ENCODE measurements around the gene HPSE2. TPM values are rescaled to one million over a fixed set of nuclear protein-coding genes. Genes with fewer than 3 reads are reported as not detected.
"Not testable (repeated sequence)": the region's sequence is repeated elsewhere in the genome, so short reads cannot be mapped to it uniquely, and the experiment has no call there.

The HPSE2 gene
- total and polyA plus RNA-seq, 5 experiments from 2014 or later: 0.07 TPM; not detected in 4

DNA sequence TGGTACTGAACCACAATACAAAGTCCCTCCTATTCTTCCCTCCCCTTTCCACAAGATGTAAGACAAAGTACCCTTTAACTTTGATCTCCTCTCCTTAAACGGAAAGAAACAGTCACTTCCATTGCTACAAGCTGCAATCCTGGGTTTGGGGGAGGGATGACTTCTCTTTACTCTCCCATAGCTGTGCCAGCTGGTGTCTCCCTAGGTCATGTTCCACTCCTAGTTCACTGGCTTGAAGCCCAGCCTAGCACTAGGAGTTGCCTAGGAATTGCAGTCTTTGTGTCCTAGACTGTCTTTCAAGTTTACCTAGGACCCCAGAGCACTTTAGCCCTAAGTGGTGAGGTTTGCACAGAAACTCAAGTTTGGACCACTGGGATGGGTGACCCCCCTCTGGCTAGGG, 311.1 kb downstream of the HPSE2 start:
- Mint-ChIP-seq H3K4me3 (no peak overlapping the region), H3K9me3 (peaks cover 0 to 14% (median 0%) of the 10 kb centered on the region in 9 donors), H3K27me3 (peaks cover 0 to 5% (median 0%) of the 10 kb centered on the region in 5 donors), H3K4me1 (no peaks in the 10 kb centered on the region), H3K36me3 (no peaks in the 10 kb centered on the region), H3K27ac (no peak overlapping the region)
- POLR2A ChIA-PET: no interaction called here
- DNase-seq: no peak
- no peak for ATAC-seq

DNA sequence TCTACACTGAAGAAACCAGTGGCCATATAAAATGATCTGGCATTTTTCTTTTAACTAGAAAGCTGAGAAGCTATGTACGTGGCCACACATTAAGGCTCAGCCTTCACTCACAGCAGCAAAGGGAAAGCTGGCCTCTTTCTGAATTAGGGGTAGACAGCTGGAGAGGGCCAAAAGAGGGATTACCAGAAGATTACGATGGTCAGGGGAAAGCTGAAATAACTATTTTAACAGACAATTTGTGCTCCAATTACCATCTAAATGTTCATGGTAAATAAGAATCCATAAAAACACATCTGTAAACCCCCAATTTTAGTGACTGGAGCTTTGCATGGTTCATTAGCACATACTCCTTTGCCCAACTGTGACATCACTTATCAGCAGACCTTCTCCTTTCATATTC, 314.3 kb downstream of the HPSE2 start:
- no peaks in the 10 kb centered on the region for H3K4me1 Mint-ChIP-seq
- H3K9me3 Mint-ChIP-seq: peaks cover 0 to 14% (median 0%) of the 10 kb centered on the region in 9 donors
- H3K36me3 Mint-ChIP-seq: no peaks in the 10 kb centered on the region
- DNase-seq (no peak), ATAC-seq (no peak)
- no peak overlapping the region for H3K27ac Mint-ChIP-seq
- POLR2A ChIA-PET: no interaction called here
- no peak overlapping the region for H3K4me3 Mint-ChIP-seq
- no peaks in the 10 kb centered on the region for H3K27me3 Mint-ChIP-seq

DNA sequence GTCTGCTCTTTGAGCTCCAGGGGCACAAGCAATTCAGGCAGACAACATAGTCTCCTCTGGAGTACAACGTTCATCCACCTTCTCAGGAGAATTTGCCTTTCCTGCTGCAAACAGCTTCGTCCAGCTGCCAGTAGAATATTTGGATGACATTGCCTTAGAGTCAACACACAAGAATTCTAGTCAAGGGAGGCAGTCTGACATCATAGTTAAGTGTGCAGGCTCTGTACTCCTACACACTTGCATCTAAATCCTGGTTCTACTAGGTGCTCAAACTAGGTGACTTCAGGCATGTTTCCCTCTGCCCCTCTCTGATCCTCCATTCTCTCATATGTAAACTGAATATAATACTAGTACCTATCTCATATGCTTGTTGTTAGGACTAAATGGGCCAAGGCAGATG, 314.8 kb downstream of the HPSE2 start:
- no peak for ATAC-seq
- H3K9me3 Mint-ChIP-seq: peaks cover 0 to 14% (median 0%) of the 10 kb centered on the region in 9 donors
- no peaks in the 10 kb centered on the region for H3K4me1 Mint-ChIP-seq
- POLR2A ChIA-PET: no interaction called here
- H3K36me3 Mint-ChIP-seq: no peaks in the 10 kb centered on the region
- DNase-seq: no peak
- no peak overlapping the region for H3K4me3 Mint-ChIP-seq
- H3K27me3 Mint-ChIP-seq: no peaks in the 10 kb centered on the region
- H3K27ac Mint-ChIP-seq: no peak overlapping the region

DNA sequence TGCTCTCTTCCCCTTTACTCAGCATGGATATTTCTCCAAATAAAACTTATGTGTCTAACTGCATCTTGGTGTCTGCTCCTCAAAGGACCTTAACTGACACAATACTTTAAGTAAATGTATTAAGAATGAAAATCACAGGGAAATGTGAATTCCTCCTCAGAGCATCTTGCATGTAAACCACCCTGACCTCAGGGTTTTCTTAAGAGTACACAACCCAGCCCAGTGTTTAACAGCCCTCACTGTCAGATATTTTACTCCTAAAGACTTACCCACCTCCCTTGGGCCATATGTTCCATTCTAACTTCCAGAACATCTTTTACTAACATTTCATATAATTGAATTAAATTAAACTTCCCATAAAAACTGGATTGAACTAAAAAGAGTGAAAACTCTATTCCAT, 315.3 kb downstream of the HPSE2 start:
- DNase-seq: no peak
- Mint-ChIP-seq H3K4me3 (no peak overlapping the region), H3K4me1 (no peaks in the 10 kb centered on the region), H3K27me3 (no peaks in the 10 kb centered on the region), H3K36me3 (no peaks in the 10 kb centered on the region), H3K9me3 (peaks cover 0 to 14% (median 0%) of the 10 kb centered on the region in 9 donors), H3K27ac (no peak overlapping the region)
- no peak for ATAC-seq
- POLR2A ChIA-PET: no interaction called here

DNA sequence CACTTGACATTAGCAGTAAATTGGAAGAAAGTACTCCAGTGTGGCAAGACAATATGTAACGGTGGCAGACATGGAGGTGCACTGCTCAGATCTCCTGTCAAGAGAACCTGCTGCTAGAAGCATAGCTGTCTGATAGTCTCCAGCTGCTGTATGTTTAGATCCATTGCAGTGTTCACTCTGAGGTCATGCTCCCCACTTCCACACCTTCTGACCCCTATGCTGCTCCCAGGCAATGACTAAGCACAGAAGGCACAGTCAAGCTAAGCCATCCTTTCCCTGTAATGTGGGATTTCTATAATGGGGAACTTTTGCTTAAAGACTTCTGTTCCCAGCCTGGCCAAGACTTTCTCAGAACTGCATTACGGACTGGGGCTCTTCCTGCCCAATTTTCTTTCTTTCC, 315.8 kb downstream of the HPSE2 start:
- POLR2A ChIA-PET: no interaction called here
- no peaks in the 10 kb centered on the region for H3K36me3 Mint-ChIP-seq
- H3K27ac Mint-ChIP-seq: no peak overlapping the region
- no peak overlapping the region for H3K4me3 Mint-ChIP-seq
- H3K27me3 Mint-ChIP-seq: no peaks in the 10 kb centered on the region
- no peaks in the 10 kb centered on the region for H3K4me1 Mint-ChIP-seq
- DNase-seq (no peak), ATAC-seq (no peak)
- peaks cover 0 to 14% (median 0%) of the 10 kb centered on the region in 9 donors for H3K9me3 Mint-ChIP-seq

DNA sequence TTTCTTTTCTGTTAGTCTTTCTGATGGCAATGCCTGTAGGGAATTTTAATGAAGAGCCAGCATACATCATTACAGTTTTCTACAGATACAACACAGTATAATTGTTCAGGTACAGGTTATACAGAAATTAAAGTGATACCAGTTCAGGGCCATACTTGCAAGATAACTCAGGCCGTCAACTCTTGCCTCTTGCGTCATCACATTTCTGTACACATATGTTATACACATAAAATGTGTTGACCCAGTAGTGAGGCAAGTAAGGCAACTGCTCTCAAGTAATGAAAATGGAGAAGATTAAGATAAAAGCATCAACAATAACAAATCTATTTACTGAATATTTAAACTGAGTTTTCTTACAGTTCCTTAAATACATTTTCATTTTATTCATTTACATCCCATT, 317.8 kb downstream of the HPSE2 start:
- H3K4me1 Mint-ChIP-seq: no peaks in the 10 kb centered on the region
- POLR2A ChIA-PET: no interaction called here
- DNase-seq (no peak), ATAC-seq (no peak)
- H3K27ac Mint-ChIP-seq: no peak overlapping the region
- peaks cover 0 to 3% (median 0%) of the 10 kb centered on the region in 9 donors for H3K9me3 Mint-ChIP-seq
- no peaks in the 10 kb centered on the region for H3K27me3 Mint-ChIP-seq
- H3K36me3 Mint-ChIP-seq: no peaks in the 10 kb centered on the region
- no peak overlapping the region for H3K4me3 Mint-ChIP-seq

DNA sequence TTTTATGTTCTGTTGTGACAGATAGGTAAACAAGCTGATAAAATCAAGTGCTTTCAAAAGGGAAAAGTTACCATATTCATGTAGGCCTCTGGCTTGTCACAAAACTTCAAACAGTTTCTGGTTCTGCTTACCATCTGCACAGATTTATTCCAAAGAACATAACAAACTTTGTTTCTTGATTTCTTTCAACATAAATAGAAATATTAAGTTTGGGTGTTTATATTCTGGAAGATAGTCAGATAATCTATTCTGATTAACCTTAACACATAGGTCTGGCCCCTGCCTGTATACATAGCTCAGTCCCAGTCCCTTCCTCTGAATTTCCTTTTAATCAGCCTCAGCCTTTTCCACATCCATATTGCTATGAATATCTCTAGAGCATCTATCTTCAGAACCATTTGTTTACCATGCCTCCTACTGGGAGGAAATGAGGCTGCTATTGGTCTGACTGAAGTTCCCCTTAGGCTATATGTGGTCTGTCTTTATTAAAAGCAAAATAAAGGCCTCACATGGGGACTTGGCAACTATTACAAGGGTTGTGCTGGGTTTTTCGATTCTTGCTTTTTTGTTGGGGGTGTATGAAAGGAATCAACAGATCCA, 319.0 kb downstream of the HPSE2 start:
- ATAC-seq (no peak), DNase-seq (no peak)
- Mint-ChIP-seq H3K4me1 (no peaks in the 10 kb centered on the region), H3K27ac (no peak overlapping the region), H3K4me3 (no peak overlapping the region), H3K9me3 (peaks cover 0 to 3% (median 0%) of the 10 kb centered on the region in 9 donors), H3K27me3 (no peaks in the 10 kb centered on the region), H3K36me3 (no peaks in the 10 kb centered on the region)
- POLR2A ChIA-PET: no interaction called here

DNA sequence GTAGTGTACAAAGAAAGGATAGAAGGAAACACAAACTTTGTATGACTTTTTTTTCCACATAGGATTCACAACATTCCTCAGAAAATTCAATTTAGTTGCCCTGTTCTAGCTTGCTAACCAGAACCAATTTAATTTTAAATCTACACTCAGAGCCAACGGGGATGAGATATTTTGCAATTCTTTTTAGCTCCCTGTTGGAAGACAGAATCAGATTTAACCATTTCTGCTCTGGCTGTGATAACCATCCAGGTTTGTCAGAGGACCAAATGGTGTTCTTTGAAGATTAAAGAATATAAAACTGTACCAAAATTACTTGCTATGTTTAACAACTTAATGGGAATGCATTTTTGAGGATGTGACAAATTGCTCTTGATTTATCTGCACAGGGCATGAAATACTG, 319.7 kb downstream of the HPSE2 start:
- no peak for DNase-seq
- peaks cover 0 to 3% (median 0%) of the 10 kb centered on the region in 9 donors for H3K9me3 Mint-ChIP-seq
- peaks cover 0 to 4% (median 0%) of the 10 kb centered on the region in 5 donors for H3K27me3 Mint-ChIP-seq
- H3K27ac Mint-ChIP-seq: no peak overlapping the region
- ATAC-seq: no peak
- H3K4me1 Mint-ChIP-seq: no peaks in the 10 kb centered on the region
- POLR2A ChIA-PET: no interaction called here
- H3K4me3 Mint-ChIP-seq: no peak overlapping the region
- H3K36me3 Mint-ChIP-seq: no peaks in the 10 kb centered on the region

DNA sequence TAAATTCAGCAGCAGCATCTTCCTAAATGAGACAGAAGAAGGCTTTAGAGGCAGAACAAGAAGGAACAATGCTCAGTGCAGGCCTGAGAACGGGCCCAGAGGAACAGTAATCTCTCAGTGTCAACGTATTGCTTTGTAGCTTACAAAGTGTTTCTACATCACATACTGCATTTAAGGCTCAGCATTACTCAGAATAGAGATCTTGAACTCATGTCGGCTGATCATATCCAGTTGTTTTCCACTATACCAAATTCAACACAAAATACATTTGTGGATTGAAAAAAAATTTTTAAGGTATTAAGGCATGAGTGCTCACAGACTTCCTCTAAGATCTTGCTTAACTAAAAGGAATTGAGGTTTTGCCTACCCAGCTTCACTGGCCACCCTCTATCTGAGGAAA, 325.1 kb downstream of the HPSE2 start:
- H3K4me3 Mint-ChIP-seq: no peak overlapping the region
- POLR2A ChIA-PET: no interaction called here

DNA sequence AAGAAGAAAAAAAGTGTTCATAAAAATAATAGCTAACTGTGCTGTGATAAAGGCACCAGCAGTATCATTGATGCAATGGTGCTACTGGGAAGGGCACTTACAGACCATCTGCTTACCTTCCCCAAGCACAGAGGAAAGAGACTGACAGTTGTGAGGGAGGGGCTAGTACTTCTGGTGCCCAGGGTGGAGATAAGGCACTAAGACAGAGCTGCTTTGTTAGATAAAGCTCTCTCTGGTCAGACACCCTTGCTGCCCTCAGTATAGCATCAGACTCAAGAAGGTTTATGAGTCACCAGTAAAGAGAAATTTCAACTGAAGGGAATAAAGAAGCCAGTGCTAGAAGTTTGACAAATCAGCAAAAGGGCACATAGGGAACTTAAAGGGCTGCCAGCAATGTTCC, 325.6 kb downstream of the HPSE2 start:
- DNase-seq (no peak), ATAC-seq (no peak)
- H3K27me3 Mint-ChIP-seq: peaks cover 0 to 9% (median 3%) of the 10 kb centered on the region in 5 donors
- POLR2A ChIA-PET: no interaction called here
- no peak overlapping the region for H3K27ac Mint-ChIP-seq
- H3K4me1 Mint-ChIP-seq: no peaks in the 10 kb centered on the region
- no peaks in the 10 kb centered on the region for H3K36me3 Mint-ChIP-seq
- no peak overlapping the region for H3K4me3 Mint-ChIP-seq
- peaks cover 0 to 3% (median 0%) of the 10 kb centered on the region in 9 donors for H3K9me3 Mint-ChIP-seq

More for the DNA sequence above, 325.1 kb downstream of the HPSE2 start:
- H3K9me3 Mint-ChIP-seq: peaks cover 0 to 3% (median 0%) of the 10 kb centered on the region in 9 donors
- no peak overlapping the region for H3K27ac Mint-ChIP-seq
- no peak for ATAC-seq
- DNase-seq: no peak
- H3K4me1 Mint-ChIP-seq: no peaks in the 10 kb centered on the region
- H3K36me3 Mint-ChIP-seq: no peaks in the 10 kb centered on the region
- peaks cover 0 to 9% (median 3%) of the 10 kb centered on the region in 5 donors for H3K27me3 Mint-ChIP-seq

DNA sequence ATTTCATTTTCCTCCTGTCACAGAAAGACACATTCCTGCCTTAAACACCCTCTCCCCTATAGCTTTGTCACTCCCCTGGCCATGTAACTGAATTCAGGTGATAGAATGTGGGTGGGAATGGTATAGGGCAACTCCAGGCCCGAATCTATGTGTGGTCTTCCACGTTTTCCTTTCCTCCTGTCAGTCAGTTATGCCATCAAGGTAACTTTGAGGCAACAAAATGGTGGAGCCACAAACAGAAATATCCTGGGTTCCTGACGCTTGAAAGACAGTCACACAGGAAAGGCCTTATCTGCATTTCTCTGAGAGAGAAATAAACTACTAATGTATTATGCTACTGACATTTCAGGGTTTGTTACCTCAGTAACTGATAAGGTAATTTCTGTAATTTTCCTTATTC, 326.8 kb downstream of the HPSE2 start:
- Mint-ChIP-seq H3K4me1 (no peaks in the 10 kb centered on the region), H3K4me3 (no peak overlapping the region), H3K9me3 (peaks cover 0 to 3% (median 0%) of the 10 kb centered on the region in 9 donors), H3K36me3 (no peaks in the 10 kb centered on the region), H3K27ac (no peak overlapping the region), H3K27me3 (peaks cover 0 to 9% (median 3%) of the 10 kb centered on the region in 5 donors)
- POLR2A ChIA-PET: no interaction called here
- no peak for ATAC-seq
- DNase-seq: no peak

DNA sequence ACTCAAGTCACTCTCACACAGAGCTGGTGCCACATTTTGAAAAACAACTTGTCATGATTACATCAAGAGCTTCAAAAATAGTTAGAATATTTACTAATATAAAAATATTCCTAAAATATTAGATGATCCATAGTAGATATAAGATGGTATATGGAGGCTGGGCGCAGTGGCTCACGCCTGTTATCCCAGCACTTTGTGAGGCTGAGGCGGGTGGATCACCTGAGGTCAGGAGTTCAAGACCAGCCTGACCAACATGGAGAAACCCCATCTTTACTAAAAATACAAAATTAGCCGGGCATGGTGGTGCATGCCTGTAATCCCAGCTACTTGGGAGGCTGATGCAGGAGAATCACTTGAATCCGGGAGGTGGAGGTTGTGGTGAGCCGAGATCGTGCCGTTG, 327.4 kb downstream of the HPSE2 start:
- not testable (repeated sequence) for H3K4me1 Mint-ChIP-seq, H3K27me3 Mint-ChIP-seq, H3K9me3 Mint-ChIP-seq

DNA sequence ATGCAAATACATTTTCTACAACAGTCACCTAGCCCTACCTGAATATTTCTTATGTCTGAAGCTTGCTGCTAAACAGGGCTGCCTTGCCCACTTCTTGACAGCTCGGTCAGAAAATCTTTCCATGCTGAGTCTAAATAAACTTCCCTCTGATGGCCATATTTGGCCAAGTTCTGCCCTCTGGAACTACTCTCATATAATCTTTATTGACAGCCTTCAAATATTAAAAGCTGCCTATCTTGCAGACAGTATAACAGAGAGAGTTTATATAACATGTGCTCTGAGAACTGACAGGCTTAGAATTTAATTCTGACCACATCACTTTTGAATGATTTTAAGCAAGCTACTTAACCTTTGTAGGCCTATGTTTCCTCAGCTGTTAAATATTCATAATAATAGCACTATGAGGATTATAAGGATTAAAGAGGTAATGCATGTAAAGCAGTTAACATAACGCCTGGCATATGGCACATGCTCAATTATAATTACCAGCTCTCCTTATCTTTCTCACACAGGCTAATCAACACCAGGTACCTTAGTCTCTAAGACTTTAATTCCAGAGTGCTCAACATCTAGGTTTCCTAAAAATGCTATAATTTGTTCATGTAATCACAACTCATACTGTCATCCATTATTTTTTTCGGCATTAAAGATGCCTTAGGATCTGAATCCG, 334.1 kb downstream of the HPSE2 start:
- no peaks in the 10 kb centered on the region for H3K36me3 Mint-ChIP-seq
- DNase-seq (no peak), ATAC-seq (no peak)
- POLR2A ChIA-PET: no interaction called here
- peaks cover 0 to 9% (median 3%) of the 10 kb centered on the region in 5 donors for H3K27me3 Mint-ChIP-seq
- H3K27ac Mint-ChIP-seq: no peak overlapping the region
- peaks cover 0 to 13% (median 0%) of the 10 kb centered on the region in 9 donors for H3K9me3 Mint-ChIP-seq
- H3K4me3 Mint-ChIP-seq: no peak overlapping the region
- H3K4me1 Mint-ChIP-seq: no peaks in the 10 kb centered on the region

More for the DNA sequence above, 327.4 kb downstream of the HPSE2 start:
- DNase-seq, H3K4me3 Mint-ChIP-seq, H3K36me3 Mint-ChIP-seq, POLR2A ChIA-PET, ATAC-seq, H3K27ac Mint-ChIP-seq: not testable (repeated sequence)

DNA sequence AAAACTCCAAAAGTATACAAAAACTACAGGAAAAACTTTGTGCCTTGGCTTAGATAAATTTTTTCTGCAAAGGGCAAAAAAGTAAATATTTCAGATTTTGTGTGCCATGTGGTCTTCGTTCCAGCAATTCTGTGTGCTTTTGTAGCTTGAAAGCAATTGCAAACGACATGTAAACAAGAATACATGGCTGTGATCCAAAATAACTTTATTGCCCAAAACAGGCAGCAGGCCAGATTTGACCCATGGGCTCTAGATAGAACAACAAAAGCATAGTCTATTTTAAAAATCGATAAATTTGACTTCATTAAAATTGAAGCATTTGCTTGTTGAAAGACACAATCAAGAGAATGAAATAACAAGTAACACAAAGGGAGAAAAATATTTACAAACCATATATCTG, 336.6 kb downstream of the HPSE2 start:
- no peak for DNase-seq
- peaks cover 0 to 13% (median 3%) of the 10 kb centered on the region in 9 donors for H3K9me3 Mint-ChIP-seq
- H3K36me3 Mint-ChIP-seq: no peaks in the 10 kb centered on the region
- H3K4me1 Mint-ChIP-seq: no peaks in the 10 kb centered on the region
- no peak for ATAC-seq
- H3K27me3 Mint-ChIP-seq: no peaks in the 10 kb centered on the region
- POLR2A ChIA-PET: no interaction called here
- no peak overlapping the region for H3K4me3 Mint-ChIP-seq
- H3K27ac Mint-ChIP-seq: no peak overlapping the region
